ENCODE results near the gene KRTAP1-5.
"Not testable (repeated sequence)": the region's sequence is repeated elsewhere in the genome, so short reads cannot be mapped to it uniquely, and the experiment has no call there.

KRTAP1-5 gene, protein sequence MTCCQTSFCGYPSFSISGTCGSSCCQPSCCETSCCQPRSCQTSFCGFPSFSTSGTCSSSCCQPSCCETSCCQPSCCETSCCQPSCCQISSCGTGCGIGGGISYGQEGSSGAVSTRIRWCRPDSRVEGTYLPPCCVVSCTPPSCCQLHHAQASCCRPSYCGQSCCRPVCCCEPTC

DNA sequence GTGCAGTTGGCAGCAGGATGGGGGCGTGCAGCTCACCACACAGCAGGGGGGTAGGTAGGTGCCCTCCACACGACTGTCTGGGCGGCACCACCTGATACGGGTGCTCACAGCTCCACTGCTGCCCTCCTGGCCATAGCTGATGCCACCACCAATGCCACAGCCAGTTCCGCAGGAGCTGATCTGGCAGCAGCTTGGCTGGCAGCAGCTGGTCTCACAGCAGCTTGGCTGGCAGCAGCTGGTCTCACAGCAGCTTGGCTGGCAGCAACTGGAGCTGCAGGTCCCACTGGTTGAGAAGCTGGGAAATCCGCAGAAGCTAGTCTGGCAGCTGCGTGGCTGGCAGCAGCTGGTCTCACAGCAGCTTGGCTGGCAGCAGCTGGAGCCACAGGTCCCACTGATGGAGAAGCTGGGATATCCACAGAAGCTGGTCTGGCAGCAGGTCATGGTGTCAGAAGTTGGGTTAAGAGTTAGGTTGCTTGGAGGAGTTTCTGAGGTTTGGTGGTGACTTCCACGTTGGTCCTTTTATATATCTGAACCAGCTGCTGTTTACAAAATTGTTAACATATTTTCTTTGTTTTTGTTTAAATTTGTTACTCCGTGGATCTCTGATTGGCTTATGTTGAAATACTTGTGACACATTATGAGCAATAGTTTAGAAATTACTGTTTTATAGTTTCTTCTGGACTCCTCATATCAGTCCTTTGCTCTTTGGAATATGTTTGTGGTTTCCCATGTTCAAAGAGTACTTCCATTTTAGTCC is at the start of gene KRTAP1-5:
KRTAP1-5 (minus strand) TSS at position 494 of the 757 bp plus-strand sequence; CDS start at position 441, 53 bp downstream.
- no peak for DNase-seq (ENCODE audit: low spot score)

DNA sequence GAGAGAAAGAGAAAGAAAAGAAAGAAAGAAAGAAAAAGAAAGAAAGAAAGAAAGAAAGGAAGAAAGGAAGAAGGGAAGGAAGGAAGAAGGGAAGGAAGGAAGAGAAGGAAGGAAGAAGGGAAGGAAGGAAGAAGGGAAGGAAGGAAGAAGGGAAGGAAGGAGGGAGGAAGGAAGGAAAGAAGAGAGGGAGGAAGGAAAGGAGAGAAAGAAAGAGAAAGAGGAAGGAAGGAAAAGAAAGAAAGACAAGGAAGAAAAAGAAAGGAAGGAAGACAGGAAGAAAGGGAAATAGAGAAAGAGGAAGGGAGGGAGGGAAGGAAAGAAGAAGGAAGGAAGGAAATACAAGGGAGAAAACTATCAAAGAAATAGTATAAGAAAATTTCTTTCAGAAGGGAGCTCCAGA is 49.8 kb upstream of the KRTAP1-5 start:
- no peak for DNase-seq (ENCODE audit: low spot score)

DNA sequence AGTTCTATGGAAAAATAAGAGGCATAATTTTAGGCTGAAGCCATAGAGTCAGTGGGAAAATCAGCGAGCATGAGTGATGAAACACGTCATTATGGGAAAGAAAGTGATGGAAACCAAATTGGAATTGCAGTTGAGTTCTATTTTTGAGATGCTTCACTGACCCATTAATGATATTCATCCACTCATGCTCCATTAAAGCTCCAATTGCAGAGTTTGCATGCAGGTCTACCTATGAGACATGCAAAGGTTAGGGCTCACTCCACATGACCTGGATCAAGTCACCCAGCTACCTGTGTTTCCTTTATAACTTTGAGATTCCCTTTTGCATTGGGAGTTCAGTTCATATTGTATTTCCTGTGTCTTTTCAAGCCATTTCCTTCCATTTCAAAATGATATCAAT is 46.7 kb upstream of the KRTAP1-5 start:
- no peak for DNase-seq (ENCODE audit: low spot score)

DNA sequence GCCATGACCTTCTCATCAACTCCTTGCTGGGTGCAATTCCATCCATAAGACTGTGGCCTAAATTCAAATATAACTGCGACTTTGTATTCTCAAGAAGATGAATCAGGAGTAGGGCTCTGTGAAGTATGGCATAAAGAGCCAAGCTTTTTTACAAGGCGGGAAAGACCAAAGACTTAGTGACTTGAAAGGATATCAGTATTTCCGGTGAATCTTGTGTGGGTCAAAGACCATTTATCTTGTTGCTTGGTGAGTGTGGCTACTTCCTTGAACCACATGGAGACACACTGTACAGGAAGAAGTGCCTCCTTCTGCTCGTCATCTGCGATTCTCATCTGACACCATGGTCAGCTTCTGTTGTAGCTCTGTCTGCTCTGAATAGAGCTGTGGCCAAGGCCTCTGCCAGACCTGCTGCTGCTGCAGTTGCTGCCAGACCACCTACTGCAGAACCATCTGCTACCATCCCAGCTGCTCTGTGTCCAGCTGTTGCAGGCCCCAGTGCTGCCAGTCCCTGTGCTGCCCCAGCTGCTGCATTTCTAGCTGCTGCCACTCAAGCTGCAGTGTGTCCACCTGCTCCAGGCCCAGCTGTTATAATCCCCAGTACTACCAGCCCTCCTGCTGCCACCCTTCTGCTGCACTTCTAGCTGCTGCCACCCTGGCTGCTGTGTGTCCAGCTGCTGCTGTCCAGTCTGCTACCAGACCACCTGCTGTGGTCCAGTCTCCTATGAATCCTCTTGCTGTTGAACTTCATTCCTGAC is 44.8 kb upstream of the KRTAP1-5 start:
- DNase-seq (ENCODE audit: low spot score): no peak

DNA sequence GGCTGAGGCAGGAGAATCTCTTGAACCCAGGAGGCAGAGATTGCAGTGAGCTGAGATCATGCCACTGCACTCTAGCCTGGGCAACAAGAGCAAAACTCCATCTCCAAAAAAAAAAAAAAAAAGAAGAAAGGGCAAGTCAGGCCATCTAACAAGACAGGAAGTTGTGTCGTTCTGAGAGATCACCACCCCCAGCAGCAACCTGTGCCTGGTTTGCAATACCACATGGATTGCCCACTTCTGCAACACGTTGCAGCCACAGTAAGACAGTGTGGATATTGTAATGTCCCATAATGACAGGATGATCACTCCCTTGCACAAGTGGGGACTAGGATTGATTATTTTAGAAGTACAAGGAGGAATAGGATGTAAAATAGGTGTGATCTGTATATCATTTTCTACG is 42.0 kb upstream of the KRTAP1-5 start:
- no peak for DNase-seq (ENCODE audit: low spot score)

DNA sequence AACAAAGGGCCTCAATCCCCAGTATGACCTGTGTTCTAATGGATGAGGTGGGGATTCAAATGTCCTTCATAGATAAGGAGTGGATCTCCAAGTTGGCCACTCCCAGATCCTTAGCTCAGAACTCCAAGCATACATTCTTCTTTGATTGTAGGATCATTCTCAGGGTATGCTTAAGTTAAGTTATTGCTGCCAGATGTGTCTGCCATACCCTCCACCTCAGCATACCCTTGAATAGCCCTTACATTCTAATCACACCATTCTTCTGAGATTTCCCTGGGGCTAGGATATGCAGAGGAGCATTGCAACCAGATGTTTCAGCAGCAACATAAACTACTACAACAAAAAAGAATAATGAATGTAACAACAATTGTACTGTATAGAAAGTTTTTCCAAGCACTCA is 40.3 kb upstream of the KRTAP1-5 start:
- DNase-seq (ENCODE audit: low spot score): no peak

DNA sequence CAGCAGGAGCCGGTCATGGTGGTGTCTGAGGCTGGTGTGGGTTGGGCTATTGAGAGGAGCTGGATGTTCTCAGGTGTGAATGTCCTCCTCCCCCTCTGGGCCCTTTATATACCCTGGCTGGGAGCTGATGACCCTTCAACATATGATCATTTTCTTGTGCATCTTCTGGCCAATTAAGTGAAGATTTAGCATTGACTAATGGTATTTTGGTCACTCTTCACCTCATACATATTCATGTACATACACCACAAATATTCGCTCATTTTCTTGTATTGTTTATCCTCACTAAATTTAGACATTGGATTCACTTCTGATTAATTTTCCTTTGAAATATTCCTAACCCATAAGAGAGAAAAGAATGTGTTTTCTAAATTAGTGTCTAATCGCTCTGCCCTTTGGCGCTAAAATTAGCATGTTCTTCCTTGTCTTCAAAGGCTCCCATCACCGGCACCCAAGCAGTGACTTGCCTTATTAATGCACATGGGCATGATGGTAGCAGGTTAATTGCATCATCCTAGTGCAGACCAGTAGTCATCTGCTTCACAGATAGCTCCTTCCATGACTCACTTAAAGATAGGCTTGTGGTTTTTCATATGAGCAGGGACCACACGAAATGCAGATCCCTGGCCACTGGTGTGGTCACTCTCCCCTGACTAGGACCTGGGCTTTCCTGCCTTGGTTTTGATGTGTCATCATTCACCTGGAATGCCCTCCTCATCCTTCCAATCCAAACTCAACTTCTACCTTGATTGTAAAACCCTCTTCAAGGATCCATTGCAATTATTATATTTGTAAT is 39.0 kb upstream of the KRTAP1-5 start, which contains the start of gene KRTAP2-4:
KRTAP2-4 (minus strand) TSS at position 51 of the 796 bp plus-strand sequence; CDS start at position 17, 34 bp downstream.
- DNase-seq (ENCODE audit: low spot score): no peak

DNA sequence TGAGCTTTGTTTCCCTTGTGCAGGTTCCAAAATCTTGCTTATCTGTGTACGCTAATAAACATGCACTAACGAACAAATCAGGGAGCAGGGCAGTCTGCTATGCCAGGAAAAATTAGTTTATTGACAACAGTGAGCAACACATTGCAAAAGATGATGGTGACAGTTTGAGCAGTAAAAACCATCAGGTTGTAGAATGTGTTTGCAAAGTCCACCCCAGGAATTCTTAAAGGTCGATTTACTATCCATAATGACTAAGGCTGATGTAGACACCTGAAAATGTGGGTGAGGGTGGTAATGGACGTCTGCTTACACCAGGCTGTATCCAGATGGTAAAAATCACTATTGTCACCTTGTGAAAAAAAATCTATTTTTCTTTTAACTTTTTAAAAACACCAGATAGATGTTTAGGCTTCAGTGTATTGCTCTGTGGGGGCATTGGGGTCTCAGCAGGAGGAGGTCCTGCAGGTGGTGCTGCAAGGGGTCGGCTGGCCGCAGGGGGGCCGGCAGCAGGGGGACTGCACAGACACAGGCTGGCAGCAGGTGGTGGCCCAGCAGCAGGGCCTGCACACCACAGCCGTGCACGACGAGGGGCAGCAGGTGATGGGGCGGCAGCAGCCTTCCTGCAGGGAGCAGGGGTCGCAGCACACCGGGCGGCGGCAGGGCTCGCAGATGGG is 38.1 kb upstream of the KRTAP1-5 start:
- DNase-seq (ENCODE audit: low spot score): not testable (repeated sequence)

DNA sequence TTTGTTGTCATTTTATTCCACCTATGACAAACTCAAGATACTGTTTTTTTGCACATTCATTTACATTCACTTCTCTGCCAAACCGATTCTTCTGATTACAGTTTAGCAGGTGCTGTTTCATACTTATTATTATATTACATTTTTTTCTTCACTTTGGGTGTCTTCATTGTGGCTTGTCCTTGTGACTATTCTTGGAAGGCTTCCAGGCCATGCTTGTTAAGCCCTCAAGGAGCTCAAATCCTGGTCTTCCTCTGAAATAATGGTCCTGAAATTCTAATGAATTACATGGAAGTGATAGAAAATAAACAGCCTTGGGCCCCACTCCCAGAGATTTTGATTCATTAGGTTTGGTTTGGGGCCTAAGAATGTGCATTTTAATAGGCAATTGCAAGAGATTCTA is 37.3 kb upstream of the KRTAP1-5 start:
- no peak for DNase-seq (ENCODE audit: low spot score)

DNA sequence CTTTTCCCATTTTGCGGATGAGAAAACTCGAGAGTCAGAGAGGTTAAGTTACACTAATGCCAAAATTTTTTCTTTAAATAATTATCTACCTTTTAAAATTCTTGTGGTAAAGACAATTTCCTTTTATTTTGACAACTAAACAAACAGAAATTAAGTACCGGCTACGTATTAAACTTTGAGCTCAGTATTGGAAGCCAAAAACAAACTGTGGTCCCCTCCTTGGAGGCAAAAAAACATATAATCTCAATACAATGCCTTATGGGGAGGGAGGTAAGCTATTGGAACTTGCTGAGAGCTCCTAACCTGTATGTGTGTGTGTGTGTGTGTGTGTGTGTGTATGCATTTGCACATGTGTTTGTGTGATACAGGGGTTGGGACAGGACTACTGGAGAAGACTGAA is 36.4 kb upstream of the KRTAP1-5 start:
- no peak for DNase-seq (ENCODE audit: low spot score)

DNA sequence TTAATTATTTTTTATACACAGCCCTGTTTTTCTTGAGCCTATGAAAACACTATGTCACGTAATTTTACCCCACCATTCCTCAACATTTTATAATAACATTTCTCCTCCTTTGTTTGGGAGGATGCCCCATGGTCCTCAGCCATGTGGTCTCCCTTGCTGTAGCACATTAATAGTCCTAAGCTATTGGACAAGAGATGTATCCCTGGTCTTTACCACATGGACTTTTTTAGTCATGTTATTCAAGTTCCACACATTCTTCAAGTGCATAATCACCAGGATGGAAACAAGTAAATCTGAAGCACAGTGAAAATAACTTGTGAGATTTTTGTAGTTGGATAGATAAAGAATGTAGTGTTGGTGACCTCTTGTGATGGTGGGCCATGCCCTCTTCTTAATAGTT is 35.0 kb upstream of the KRTAP1-5 start:
- DNase-seq (ENCODE audit: low spot score): no peak

DNA sequence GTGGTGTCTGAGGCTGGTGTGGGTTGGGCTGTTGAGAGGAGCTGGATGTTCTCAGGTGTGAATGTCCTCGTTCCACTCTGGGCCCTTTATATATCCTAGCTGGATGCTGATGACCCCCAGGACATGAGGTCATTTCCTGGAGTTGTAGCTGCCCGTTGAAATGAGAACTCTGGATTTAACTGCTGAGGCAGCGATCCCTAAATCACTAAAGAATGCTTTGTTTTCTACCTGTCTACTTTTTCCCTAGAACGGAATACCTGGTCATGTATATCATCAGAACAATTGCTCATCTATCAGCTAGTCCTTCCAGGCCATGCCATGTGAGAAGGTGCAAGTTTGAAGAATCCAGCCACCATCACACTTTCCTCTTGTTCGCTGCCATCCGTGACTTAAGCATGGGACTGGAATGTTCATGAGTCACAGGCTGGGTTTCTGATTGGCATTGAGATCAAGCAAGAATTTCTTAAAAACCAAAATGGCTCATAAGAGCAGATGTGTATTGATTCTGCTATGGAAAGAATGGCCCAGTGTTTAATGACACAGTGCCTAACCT is 33.1 kb upstream of the KRTAP1-5 start, which contains the start of gene KRTAP2-3:
KRTAP2-3 (minus strand) TSS at position 63 of the 553 bp plus-strand sequence. CDS start 64 bp downstream, outside the sequence.
- no peak for DNase-seq (ENCODE audit: low spot score)

DNA sequence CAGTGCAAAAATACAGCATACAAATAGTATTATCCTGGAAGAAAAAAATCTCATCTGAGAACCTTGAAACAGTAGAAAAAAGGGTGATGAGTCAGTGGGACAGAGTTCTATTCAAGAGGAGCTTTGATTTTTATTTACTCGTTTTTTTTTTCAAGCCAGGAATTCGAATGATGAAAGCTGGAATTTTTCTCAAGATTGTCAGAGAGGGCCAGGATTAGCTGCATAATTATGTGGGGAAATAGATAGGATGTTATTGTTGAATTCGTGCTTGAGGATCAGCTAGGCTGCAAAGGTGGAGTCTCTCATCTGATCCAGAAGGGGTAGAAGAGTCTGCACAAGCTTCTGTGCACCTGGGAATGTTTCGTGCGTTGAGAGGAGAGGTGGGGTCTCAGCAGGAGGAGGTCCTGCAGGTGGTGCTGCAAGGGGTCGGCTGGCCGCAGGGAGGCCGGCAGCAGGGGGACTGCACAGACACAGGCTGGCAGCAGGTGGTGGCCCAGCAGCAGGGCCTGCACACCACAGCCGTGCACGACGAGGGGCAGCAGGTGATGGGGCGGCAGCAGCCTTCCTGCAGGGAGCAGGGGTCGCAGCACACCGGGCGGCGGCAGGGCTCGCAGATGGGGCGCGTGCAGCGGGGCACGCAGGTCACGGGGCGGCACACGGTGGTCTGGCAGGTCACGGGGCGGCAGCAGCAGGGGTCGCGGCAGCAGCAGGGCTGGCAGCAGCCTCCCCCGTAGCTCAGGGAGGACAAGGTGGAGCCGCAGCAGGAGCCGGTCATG is 32.5 kb upstream of the KRTAP1-5 start:
- not testable (repeated sequence) for DNase-seq (ENCODE audit: low spot score)

DNA sequence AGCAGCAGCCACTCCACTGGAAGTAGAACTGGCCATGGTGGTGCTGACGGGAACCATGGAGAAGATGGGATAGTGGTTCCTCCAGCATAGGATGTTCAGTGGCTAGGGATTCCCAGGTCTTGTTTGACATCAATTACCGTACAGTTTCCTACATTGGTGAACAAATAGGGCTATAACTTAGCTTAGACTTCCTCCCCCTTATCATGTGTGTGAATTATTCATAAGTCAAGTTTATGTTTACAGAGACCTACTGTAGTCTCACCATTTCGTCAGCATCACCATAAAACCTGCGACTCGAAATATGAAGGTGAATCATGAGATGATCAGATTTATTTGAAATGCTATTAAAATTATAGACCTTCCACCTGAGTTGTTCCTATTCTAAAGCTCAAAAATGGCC is 31.7 kb upstream of the KRTAP1-5 start:
- DNase-seq (ENCODE audit: low spot score): no peak

DNA sequence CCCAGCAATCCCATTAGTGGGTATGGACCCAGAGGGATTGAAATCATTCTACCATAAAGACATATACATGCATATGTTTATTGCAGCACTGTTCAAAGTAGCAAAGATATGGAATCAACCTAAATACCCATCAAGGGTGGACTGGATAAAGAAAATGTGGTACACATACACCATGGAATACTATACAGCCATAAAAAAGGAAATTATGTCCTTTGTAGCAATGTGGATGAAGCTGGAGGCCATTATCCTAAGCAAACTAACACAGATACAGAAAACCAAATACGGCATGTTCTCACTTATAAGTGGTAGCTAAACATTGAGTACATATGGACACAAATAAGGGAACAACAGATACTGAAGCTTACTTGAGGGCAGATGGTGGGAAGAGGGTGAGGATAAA is 30.5 kb upstream of the KRTAP1-5 start:
- DNase-seq (ENCODE audit: low spot score): no peak

DNA sequence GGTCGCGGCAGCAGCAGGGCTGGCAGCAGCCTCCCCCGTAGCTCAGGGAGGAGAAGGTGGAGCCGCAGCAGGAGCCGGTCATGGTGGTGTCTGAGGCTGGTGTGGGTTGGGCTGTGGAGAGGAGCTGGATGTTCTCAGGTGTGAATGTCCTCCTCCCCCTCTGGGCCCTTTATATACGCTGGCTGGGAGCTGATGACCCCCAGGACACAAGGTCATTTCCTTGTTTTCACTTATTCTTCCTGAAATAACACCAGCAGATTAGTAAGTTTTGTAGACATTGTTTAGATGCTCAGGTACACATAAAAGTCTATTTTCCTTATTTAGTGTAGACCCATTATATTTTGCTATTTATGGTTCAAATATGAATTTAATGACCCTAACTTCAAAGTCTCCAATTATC is 28.1 kb upstream of the KRTAP1-5 start, which contains the start of gene KRTAP2-2:
KRTAP2-2 (minus strand) TSS at position 101 of the 400 bp plus-strand sequence; CDS start at position 82, 19 bp downstream.
- DNase-seq (ENCODE audit: low spot score): not testable (repeated sequence)

DNA sequence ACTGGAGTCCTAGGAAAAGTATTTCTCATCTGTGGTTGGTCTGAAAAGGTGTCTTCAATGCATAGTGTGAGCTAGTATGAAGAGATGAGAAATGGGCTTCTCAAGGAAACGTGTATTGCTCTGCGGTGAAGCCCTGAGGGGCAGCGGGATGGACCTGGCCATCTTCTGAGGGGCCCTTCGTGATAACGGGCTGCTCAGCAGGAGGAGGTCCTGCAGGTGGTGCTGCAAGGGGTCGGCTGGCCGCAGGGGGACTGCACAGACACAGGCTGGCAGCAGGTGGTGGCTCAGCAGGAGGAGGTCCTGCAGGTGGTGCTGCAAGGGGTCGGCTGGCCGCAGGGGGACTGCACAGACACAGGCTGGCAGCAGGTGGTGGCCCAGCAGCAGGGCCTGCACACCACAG is 27.5 kb upstream of the KRTAP1-5 start:
- not testable (repeated sequence) for DNase-seq (ENCODE audit: low spot score)

DNA sequence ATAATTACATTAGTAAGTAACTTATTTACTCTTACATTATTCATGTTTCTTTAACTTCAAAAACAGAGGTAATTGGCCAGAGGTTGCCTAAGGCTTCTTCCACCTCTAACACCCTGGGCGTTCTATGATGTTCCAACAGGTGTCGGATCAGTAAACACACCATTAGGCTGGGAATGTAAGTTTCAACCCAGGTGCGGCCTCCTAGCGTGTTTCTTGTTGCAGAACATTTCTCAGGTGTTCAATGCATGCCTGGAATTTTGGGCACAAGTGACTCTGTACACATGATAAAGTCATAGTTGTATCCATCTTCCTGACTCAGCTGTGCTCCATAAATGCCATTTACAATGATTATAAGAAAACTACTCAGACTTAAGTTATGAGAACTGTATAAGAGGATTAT is 27.0 kb upstream of the KRTAP1-5 start:
- no peak for DNase-seq (ENCODE audit: low spot score)

DNA sequence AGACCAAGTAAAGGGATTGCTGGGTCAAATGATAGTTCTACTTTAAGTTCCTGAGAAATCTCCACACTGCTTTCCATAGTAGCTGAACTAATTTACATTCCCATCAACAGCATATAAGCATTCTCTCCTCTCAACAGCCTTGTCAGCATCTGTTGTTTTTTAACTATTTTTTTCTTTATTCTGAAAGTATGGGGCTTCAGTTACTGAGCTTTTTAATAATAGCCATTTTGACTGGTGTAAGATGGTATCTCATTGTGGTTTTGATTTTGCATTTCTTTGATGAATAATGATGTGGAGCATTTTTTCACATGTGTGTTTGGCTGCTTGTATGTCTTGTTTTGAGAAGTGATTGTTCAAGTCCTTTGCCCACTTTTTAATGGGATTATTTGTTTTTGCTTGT is 25.6 kb upstream of the KRTAP1-5 start:
- DNase-seq (ENCODE audit: low spot score): no peak

DNA sequence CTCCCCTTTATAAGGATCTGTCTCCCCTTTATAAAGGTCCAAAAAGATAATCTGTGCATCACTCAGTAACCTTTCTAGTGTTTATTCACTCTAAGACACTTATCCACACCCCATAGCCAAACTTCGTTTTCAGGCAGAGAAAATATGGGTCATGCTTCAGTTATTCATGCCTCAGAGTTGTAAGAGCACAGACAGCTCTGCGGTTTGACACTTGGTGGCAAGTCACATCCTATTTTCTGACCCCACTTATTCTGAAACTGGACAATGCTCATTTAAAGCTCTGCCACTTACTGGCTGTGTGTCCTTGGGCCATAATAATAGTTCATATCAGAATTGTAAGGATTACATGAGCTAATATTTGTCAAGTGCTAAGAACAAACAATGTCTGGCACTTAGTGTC is 22.1 kb upstream of the KRTAP1-5 start:
- no peak for DNase-seq (ENCODE audit: low spot score)
